ENCODE data around the gene SELENOH.
A peak's percentile ranks its signal among the peaks of the same experiment; 100 is the strongest.

DNA sequence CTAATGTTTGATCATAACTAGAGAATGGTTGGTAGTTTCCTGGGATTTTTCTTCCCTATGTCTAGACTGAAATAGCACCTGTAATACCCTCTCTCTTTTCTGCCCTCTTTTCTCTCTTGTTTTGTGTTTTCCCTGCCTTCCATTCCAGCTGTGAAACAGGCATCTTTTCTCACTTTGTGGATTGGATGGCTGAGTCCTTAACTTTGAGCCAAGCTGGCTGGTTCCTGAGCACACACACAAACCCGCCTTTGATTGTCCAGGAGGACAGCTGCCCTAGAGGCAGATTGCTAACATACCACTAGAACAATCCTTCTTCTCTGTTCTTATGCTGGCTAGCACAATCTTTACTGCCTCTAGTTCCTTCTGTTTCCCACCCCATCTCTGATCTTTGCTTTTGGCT is 38.0 kb downstream of the SELENOH start:
- TF ChIP-seq, protein P1, sequence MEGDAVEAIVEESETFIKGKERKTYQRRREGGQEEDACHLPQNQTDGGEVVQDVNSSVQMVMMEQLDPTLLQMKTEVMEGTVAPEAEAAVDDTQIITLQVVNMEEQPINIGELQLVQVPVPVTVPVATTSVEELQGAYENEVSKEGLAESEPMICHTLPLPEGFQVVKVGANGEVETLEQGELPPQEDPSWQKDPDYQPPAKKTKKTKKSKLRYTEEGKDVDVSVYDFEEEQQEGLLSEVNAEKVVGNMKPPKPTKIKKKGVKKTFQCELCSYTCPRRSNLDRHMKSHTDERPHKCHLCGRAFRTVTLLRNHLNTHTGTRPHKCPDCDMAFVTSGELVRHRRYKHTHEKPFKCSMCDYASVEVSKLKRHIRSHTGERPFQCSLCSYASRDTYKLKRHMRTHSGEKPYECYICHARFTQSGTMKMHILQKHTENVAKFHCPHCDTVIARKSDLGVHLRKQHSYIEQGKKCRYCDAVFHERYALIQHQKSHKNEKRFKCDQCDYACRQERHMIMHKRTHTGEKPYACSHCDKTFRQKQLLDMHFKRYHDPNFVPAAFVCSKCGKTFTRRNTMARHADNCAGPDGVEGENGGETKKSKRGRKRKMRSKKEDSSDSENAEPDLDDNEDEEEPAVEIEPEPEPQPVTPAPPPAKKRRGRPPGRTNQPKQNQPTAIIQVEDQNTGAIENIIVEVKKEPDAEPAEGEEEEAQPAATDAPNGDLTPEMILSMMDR (IDR thresholded peaks at IDR 0.05), result peak in 3 of 6 experiments; percentile 15 to 18 (median 18)
- TF ChIP-seq POLR2A (IDR thresholded peaks at IDR 0.05), result no peak
